Endothelial cell of umbilical vein (primary cell): ENCODE data around the gene TUB. TPM values are rescaled to one million over a fixed set of nuclear protein-coding genes. Genes with fewer than 3 reads are reported as not detected.

Experiments
- BruUV-seq: library from RNA; stranded (reverse); fragments of 400-500 nt; replicated peaks from 2 replicates; lab custom pipeline; 2021; lab: Mats Ljungman, UMichigan
- CTCF ChIA-PET: fragments of 300-600, 350-600 bp; sonication (Branson Sonifier 250); formaldehyde crosslinking; loops from one replicate; lab custom pipeline; 2021; ENCODE audit warnings: antibody characterized with exemption, inconsistent platforms; lab: Charles Lee
- POLR2A ChIA-PET: fragments of 300-600, 350-600 bp; sonication (Branson Sonifier 250); formaldehyde crosslinking; loops from one replicate; lab custom pipeline; 2021; ENCODE audit warnings: antibody characterized with exemption, inconsistent platforms; lab: Charles Lee
- DNase-seq: peaks from one replicate; pipeline ENCODE4 v3.0.0-alpha.2; 2011; ENCODE audit warnings: low read depth, low spot score
- FAIRE-seq: peaks from 2 replicates; lab custom pipeline; 2011; peaks lifted over from hg19 to GRCh38; lab: Jason Lieb, UNC
- H2AFZ ChIP-seq: 2 replicates; pipeline ENCODE4 v1.6.0; 2012; ENCODE audit warnings: low read depth, low read length, control low read depth, inconsistent platforms
- H3K27ac ChIP-seq: 2 replicates; pipeline ENCODE4 v1.5.1; 2011; ENCODE audit warnings: low read depth, mild to moderate bottlenecking, control low read depth, low read length, moderate library complexity; ENCODE audit not compliant: insufficient read depth
- H3K27me3 ChIP-seq, 2 experiments: 2 replicates each; pipeline versions ENCODE4 v1.6.0 to v1.6.1; 2011; ENCODE audit warnings: low read length in 2 of 2, mixed read lengths in 1 of 2; ENCODE audit not compliant: control insufficient read depth in 2 of 2, insufficient read depth in 2 of 2
- H3K36me3 ChIP-seq, 2 experiments: 2 replicates in 1 of 2; 3 replicates in 1 of 2; pipeline ENCODE4 v1.5.1; 2011; ENCODE audit warnings: low read length in 2 of 2, mild to moderate bottlenecking in 1 of 2, moderate library complexity in 1 of 2; ENCODE audit not compliant: control insufficient read depth in 2 of 2, insufficient read depth in 2 of 2; ENCODE audit errors: extremely low read depth in 1 of 2
- H3K4me1 ChIP-seq: 3 replicates; pipeline ENCODE4 v1.5.1; 2011; ENCODE audit warnings: mild to moderate bottlenecking, low read length; ENCODE audit not compliant: control insufficient read depth, insufficient read depth; ENCODE audit errors: extremely low read depth
- H3K4me2 ChIP-seq: 2 replicates; pipeline ENCODE4 v1.6.1; 2011; ENCODE audit warnings: low read length, control low read depth, mixed read lengths; ENCODE audit not compliant: insufficient read depth
- H3K4me3 ChIP-seq, 3 experiments: fragments of 200-600 bp in 1 of 3; sonication (generic), shearing (Covaris generic) in 1 of 3; replicated peaks in 1 of 3; 2 replicates each; pipeline ENCODE4 v1.5.1; 2011 to 2016; ENCODE audit warnings: control low read depth in 3 of 3, low read length in 3 of 3, mild to moderate bottlenecking in 2 of 3, inconsistent platforms in 1 of 3, low read depth in 1 of 3, moderate library complexity in 1 of 3; ENCODE audit not compliant: insufficient read depth in 1 of 3
- H3K79me2 ChIP-seq: 2 replicates; pipeline ENCODE4 v1.6.0; 2012; ENCODE audit warnings: low read length, inconsistent platforms; ENCODE audit not compliant: control insufficient read depth, insufficient read depth
- H3K9ac ChIP-seq: replicated peaks from 2 replicates; pipeline ENCODE3; 2011; ENCODE audit warnings: low read length, control low read depth; ENCODE audit not compliant: insufficient read depth; ENCODE audit errors: extremely low read depth
- H3K9me1 ChIP-seq: replicated peaks from 3 replicates; pipeline ENCODE4 v1.6.0; 2011; ENCODE audit warnings: mild to moderate bottlenecking, low read length; ENCODE audit not compliant: control insufficient read depth, insufficient read depth; ENCODE audit errors: extremely low read depth
- H3K9me3 ChIP-seq: replicated peaks from 2 replicates; pipeline ENCODE4 v1.5.1; 2012; ENCODE audit warnings: low read length, inconsistent platforms; ENCODE audit not compliant: control insufficient read depth, insufficient read depth
- H4K20me1 ChIP-seq: replicated peaks from 2 replicates; pipeline ENCODE3; 2011; ENCODE audit warnings: mild to moderate bottlenecking, low read length; ENCODE audit not compliant: control insufficient read depth, insufficient read depth; ENCODE audit errors: extremely low read depth
- EZH2 ChIP-seq: IDR thresholded peaks from 2 replicates; pipeline ENCODE4 v1.6.1; 2012; ENCODE audit warnings: borderline replicate concordance, low read depth, mild to moderate bottlenecking, moderate library complexity, low read length, inconsistent platforms; ENCODE audit not compliant: severe bottlenecking
- FOS ChIP-seq: IDR thresholded peaks from 2 replicates; pipeline ENCODE4 v1.6.1; 2011; ENCODE audit warnings: mild to moderate bottlenecking, low read length, moderate library complexity, borderline replicate concordance; ENCODE audit not compliant: insufficient read depth
- GATA2 ChIP-seq: IDR thresholded peaks from 2 replicates; pipeline ENCODE4 v1.7.0; 2011; ENCODE audit warnings: low read depth, mild to moderate bottlenecking, moderate library complexity, mixed read lengths, low read length; ENCODE audit not compliant: insufficient read length, insufficient read depth
- JUN ChIP-seq: IDR thresholded peaks from 2 replicates; pipeline ENCODE4 v1.6.1; 2011; ENCODE audit warnings: borderline replicate concordance, low read depth; ENCODE audit not compliant: insufficient read length, insufficient read depth
- MYC ChIP-seq: IDR thresholded peaks from one replicate; pipeline ENCODE4 v1.6.1; 2011; ENCODE audit warnings: mild to moderate bottlenecking, low read depth, low read length
- POLR2A ChIP-seq: IDR thresholded peaks from 2 replicates; pipeline ENCODE4 v1.6.1; 2012; ENCODE audit warnings: low read depth, mild to moderate bottlenecking, control low read depth, low read length
- POLR2AphosphoS5 ChIP-seq: IDR thresholded peaks from 2 replicates; pipeline ENCODE4 v1.6.1; 2012; ENCODE audit warnings: low read depth, mild to moderate bottlenecking, control low read depth, low read length, moderate library complexity; ENCODE audit not compliant: insufficient read depth
- dilution Hi-C: fragments of 300-500 bp; cut with MboI; formaldehyde crosslinking; loops from one replicate; pipeline ENCODE4 v1.15.0; 2019; ENCODE audit warnings: low sequenced_read_pairs; ENCODE audit not compliant: extremely low pct_ligation_motif_present
- intact Hi-C: fragments of 100-400 bp; cut with micrococcal nuclease; formaldehyde crosslinking; loops from one replicate; pipeline ENCODE4 v1.10.0; 2022
- polyA plus RNA-seq, 4 experiments: library from polyadenylated mRNA; depleted of rRNA in 3 of 4; stranded (reverse) in 3 of 4; unstranded in 1 of 4; fragments of >200 nt; gene quantifications; 2 replicates each; pipeline versions ENCODE4 v1.2.1 to v1.2.3, GENCODE V29; 2011 to 2012; ENCODE audit warnings: missing spikeins in 1 of 4
- total RNA-seq: library from RNA; stranded (reverse); gene quantifications from 2 replicates; pipeline ENCODE4 v1.2.3, GENCODE V29; 2021
- TF ChIP-seq, protein P1 (sequence below), 2 donors: IDR thresholded peaks; 1 replicate in 1 of 2; 2 replicates in 1 of 2; pipeline ENCODE4 v1.5.1; 2011; ENCODE audit warnings: low read length in 2 of 2, mild to moderate bottlenecking in 2 of 2, moderate library complexity in 2 of 2, control low read depth in 1 of 2, inconsistent platforms in 1 of 2, low read depth in 1 of 2; ENCODE audit not compliant: insufficient read depth in 1 of 2; ENCODE audit errors: extremely low read depth in 1 of 2
- TF ChIP-seq, protein P2 (sequence below): IDR thresholded peaks from 2 replicates; pipeline ENCODE4 v1.6.1; 2011; ENCODE audit not compliant: insufficient read depth, insufficient read length

Gene TUB
- total and polyA plus RNA-seq, 2 donors (not counting 3 experiments of a cell fraction or from before 2014, with no cell fraction given) = 2.3 to 3.9 TPM

DNA sequence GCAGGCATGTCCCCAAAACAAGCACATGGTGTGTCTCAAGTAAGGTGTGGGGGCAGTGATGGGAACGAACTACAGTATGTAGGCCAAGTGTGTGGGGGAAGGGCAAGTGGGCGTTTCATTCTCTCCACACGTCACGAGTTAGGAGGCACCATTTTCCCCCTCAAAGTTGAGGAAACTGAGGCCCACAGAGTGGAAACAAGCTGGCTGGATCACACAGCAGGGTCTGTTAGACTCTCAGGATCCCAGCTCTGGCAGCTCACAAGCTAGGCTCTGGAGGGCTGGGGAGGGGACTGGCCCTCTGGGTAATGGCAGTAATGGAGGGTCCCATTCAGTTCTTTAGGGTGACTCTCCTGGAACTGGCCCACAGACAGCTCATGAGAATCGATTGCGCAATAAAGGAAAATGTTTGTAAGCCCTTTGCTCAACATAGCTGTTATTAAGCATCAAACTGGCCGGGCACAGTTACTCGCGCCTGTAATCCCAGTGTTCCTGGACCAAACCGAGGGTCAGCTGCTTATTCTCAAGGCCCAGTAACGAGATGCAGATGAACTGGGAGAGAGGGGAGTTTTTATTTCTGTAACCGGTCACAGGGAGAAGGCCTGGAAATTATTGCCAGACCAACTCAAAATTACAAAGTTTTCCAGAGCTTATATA lies 24.1 kb upstream of the TUB start:
- Histone ChIP-seq H4K20me1 (no peaks in the 10 kb centered on the region), H3K9ac (no peak overlapping the region), H3K4me3 (no peak overlapping the region), H3K4me2 (no peak overlapping the region), H3K4me1 (no peaks in the 10 kb centered on the region), H3K27ac (no peak overlapping the region), H3K79me2 (no peaks in the 10 kb centered on the region), H3K9me3 (no peaks in the 10 kb centered on the region), H2AFZ (no peak overlapping the region), H3K36me3 (no peaks in the 10 kb centered on the region), H3K9me1 (no peaks in the 10 kb centered on the region), H3K27me3 (no peaks in the 10 kb centered on the region)
- FAIRE-seq (no peak), DNase-seq (no peak)
- TF ChIP-seq, protein P1, sequence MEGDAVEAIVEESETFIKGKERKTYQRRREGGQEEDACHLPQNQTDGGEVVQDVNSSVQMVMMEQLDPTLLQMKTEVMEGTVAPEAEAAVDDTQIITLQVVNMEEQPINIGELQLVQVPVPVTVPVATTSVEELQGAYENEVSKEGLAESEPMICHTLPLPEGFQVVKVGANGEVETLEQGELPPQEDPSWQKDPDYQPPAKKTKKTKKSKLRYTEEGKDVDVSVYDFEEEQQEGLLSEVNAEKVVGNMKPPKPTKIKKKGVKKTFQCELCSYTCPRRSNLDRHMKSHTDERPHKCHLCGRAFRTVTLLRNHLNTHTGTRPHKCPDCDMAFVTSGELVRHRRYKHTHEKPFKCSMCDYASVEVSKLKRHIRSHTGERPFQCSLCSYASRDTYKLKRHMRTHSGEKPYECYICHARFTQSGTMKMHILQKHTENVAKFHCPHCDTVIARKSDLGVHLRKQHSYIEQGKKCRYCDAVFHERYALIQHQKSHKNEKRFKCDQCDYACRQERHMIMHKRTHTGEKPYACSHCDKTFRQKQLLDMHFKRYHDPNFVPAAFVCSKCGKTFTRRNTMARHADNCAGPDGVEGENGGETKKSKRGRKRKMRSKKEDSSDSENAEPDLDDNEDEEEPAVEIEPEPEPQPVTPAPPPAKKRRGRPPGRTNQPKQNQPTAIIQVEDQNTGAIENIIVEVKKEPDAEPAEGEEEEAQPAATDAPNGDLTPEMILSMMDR (IDR thresholded peaks at IDR 0.05; ENCODE audit: extremely low read depth in 1 of 2, insufficient read depth in 1 of 2, low read depth in 1 of 2, low read length in 2 of 2) = no peak
- no peak for TF ChIP-seq GATA2
- no peak for TF ChIP-seq JUN
- TF ChIP-seq EZH2 = no peak
- no peak for TF ChIP-seq FOS
- TF ChIP-seq, protein P2, sequence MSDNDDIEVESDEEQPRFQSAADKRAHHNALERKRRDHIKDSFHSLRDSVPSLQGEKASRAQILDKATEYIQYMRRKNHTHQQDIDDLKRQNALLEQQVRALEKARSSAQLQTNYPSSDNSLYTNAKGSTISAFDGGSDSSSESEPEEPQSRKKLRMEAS = no peak
- no peak for TF ChIP-seq POLR2A
- no peak for TF ChIP-seq MYC
- no peak for TF ChIP-seq POLR2AphosphoS5
- ChIA-PET CTCF (interaction anchor here (1.0 to 3.1 kb wide), 6 partner anchors 9 to 50 kb away, joined by 3 to 14 read pairs (median 4); no protein-coding TSS in a partner anchor), POLR2A (no interaction called here)
- dilution Hi-C loops = no loop called here
- no TSS peak for BruUV-seq
- intact Hi-C loops = no loop called here
